Measurements from ENCODE around the gene CREB5. TPM values are rescaled to one million over a fixed set of nuclear protein-coding genes. Genes with fewer than 3 reads are reported as not detected.

Gene CREB5
- total and polyA plus RNA-seq, 3 donors from 2014 or later = 2.0 to 2.9 (median 2.9) TPM

DNA sequence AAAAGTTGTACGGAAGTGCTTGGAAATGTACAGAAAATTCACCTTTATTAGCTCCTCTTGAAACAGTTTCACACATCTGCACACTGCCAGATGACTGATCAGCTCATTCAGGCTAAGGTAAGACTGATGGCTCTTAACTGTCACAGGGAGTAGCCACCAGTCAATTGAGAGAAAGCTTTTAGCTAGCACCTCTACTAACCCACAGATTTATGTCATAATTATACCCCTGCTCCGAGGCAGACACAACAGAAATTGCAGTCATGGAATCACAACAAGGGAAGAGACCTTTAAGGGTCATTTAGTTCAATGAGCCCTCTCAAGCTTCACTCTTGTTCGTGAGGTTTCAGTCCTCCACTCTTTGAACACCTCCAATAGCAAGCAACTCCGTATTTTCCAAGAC is 310.4 kb downstream of the CREB5 start:
- TF ChIP-seq, protein P1, sequence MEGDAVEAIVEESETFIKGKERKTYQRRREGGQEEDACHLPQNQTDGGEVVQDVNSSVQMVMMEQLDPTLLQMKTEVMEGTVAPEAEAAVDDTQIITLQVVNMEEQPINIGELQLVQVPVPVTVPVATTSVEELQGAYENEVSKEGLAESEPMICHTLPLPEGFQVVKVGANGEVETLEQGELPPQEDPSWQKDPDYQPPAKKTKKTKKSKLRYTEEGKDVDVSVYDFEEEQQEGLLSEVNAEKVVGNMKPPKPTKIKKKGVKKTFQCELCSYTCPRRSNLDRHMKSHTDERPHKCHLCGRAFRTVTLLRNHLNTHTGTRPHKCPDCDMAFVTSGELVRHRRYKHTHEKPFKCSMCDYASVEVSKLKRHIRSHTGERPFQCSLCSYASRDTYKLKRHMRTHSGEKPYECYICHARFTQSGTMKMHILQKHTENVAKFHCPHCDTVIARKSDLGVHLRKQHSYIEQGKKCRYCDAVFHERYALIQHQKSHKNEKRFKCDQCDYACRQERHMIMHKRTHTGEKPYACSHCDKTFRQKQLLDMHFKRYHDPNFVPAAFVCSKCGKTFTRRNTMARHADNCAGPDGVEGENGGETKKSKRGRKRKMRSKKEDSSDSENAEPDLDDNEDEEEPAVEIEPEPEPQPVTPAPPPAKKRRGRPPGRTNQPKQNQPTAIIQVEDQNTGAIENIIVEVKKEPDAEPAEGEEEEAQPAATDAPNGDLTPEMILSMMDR (IDR thresholded peaks at IDR 0.05) = no peak
- TF ChIP-seq POLR2A (IDR thresholded peaks at IDR 0.05) = no peak
- Histone ChIP-seq H3K4me1 (no peaks in the 10 kb centered on the region), H3K27ac (no peak overlapping the region)

DNA sequence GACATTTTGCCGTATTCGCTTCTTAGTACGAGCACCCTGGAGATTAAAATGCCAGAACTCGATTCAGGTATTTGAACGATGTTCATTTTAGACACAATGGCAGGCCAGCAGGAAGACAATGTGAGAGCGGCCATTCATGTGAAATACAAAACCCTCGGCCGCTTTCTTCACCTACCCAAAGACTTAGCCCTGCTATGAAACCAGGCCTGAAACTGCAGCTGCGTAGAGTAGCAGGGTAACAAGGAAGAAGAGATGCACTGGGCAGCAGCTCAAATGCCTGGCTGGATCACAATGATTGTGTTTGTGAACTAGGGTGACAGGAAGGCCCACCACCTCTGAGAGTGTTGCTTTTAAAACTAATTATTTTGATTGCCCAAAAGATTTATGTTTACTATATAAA is 311.0 kb downstream of the CREB5 start:
- intact Hi-C loops (cut with DNase I; ENCODE audit: low total_unique reads) = no loop called here
- TF ChIP-seq, protein P1 (IDR thresholded peaks at IDR 0.05) = no peak
- no peak for TF ChIP-seq POLR2A (IDR thresholded peaks at IDR 0.05)
- WGBS, 2 donors = 85 to 96% methylated on average over 9 of the region's 9 CpGs

More for the DNA sequence above, 310.4 kb downstream of the CREB5 start:
- Histone ChIP-seq H3K36me3 (ENCODE audit: low read depth, missing control alignments) (no peaks in the 10 kb centered on the region), H3K4me3 (no peak overlapping the region), H3K27me3 (no peaks in the 10 kb centered on the region), H3K9me3 (no peaks in the 10 kb centered on the region)
- no peak for DNase-seq
- intact Hi-C loops (cut with DNase I; ENCODE audit: low total_unique reads) = no loop called here
- WGBS, 2 donors = 83 to 91% methylated on average over 4 of the region's 4 CpGs

DNA sequence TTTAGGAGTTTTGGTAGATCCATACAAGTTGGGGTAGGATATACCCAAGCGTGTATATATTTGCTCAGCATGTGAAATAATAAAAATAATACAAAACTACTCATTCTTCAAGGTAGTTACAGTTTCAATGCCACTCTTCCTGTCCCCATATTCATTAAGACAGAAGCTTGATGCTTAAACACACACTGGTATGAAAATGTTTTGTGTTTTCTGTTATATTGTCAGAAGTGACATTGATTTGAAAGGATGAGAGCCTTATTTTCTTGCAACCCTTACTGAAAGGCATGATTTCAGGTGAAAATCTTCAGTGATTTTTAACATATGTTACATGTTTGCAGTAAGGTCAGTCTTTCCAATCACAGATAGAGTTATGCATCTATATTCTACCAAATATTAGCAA is 312.2 kb downstream of the CREB5 start:
- intact Hi-C loops (cut with DNase I; ENCODE audit: low total_unique reads) = no loop called here
- no peaks in the 10 kb centered on the region for H3K4me1 ChIP-seq
- no peak for DNase-seq
- no peak overlapping the region for H3K4me3 ChIP-seq
- no peaks in the 10 kb centered on the region for H3K9me3 ChIP-seq
- TF ChIP-seq POLR2A (IDR thresholded peaks at IDR 0.05) = no peak
- TF ChIP-seq, protein P1 (IDR thresholded peaks at IDR 0.05) = no peak
- H3K27ac ChIP-seq = no peak overlapping the region
- 97 to 100% methylated on average over 1 of the region's 1 CpG for WGBS, 2 donors
- no peaks in the 10 kb centered on the region for H3K27me3 ChIP-seq
- H3K36me3 ChIP-seq (ENCODE audit: low read depth, missing control alignments) = no peaks in the 10 kb centered on the region

More for the DNA sequence above, 311.0 kb downstream of the CREB5 start:
- no peak for DNase-seq
- no peak overlapping the region for H3K4me3 ChIP-seq
- H3K27me3 ChIP-seq = no peaks in the 10 kb centered on the region
- no peaks in the 10 kb centered on the region for H3K4me1 ChIP-seq
- no peaks in the 10 kb centered on the region for H3K36me3 ChIP-seq (ENCODE audit: low read depth, missing control alignments)
- no peak overlapping the region for H3K27ac ChIP-seq
- H3K9me3 ChIP-seq = no peaks in the 10 kb centered on the region

DNA sequence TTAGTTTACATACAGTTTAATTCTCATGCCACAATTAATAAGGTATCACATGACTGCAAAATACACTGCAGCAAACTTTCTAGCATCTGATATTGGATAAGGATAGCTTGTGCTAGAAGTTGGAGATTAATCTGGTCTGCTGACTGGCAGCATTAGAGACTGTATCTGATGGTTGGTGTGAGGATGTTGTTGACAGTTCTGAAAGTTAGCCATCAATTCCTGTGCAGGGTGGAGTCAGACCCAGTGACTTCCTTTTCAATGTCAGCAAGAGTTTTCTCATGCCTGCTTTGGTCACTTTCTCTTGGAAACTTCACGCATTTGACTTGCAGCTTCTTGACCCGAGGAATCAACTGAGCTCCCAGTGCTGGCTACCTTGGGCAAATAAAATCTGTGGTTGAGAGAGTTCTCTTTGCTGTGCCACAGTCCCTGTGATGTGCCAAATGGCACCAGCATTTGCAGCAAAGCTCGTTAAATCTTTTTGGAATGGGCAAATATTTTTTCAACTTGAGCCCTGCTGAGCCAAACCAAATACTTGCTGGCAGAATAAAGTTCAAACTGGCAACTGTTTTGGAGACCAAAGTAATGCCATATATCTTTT is 312.8 kb downstream of the CREB5 start:
- H3K4me1 ChIP-seq = no peaks in the 10 kb centered on the region
- H3K36me3 ChIP-seq (ENCODE audit: low read depth, missing control alignments) = no peaks in the 10 kb centered on the region
- intact Hi-C loops (cut with DNase I; ENCODE audit: low total_unique reads) = no loop called here
- H3K27ac ChIP-seq = no peak overlapping the region
- no peak for DNase-seq
- WGBS, 2 donors = 72 to 89% methylated on average over 3 of the region's 3 CpGs
- no peak overlapping the region for H3K4me3 ChIP-seq
- no peaks in the 10 kb centered on the region for H3K9me3 ChIP-seq
- H3K27me3 ChIP-seq = no peaks in the 10 kb centered on the region
- TF ChIP-seq, protein P1 (IDR thresholded peaks at IDR 0.05) = no peak
- no peak for TF ChIP-seq POLR2A (IDR thresholded peaks at IDR 0.05)

DNA sequence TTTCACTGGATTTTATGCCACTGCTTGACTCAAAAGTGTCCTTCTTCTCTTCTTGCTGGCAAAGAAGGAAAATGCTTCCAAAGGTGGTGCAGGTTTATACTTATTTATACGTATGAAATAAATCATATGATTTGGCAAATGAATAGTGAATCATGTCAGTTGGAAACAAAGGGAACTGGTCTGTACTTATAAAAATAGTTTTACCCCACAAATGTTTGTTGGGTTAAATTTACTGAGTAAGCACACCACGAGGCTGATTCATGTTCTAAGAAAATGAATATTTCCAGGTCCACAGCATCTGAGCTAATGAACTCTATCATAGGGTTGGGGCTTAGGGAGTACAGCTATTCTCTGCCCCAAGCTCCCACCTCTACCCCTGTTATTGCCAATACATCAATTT is 313.6 kb downstream of the CREB5 start:
- Histone ChIP-seq H3K9me3 (no peaks in the 10 kb centered on the region), H3K27me3 (no peaks in the 10 kb centered on the region), H3K4me3 (no peak overlapping the region), H3K36me3 (ENCODE audit: low read depth, missing control alignments) (no peaks in the 10 kb centered on the region), H3K4me1 (no peaks in the 10 kb centered on the region), H3K27ac (no peak overlapping the region)
- WGBS, 2 donors = 71 to 73% methylated on average over 2 of the region's 2 CpGs
- DNase-seq = no peak
- intact Hi-C loops (cut with DNase I; ENCODE audit: low total_unique reads) = no loop called here
- TF ChIP-seq, protein P1 (IDR thresholded peaks at IDR 0.05) = no peak
- no peak for TF ChIP-seq POLR2A (IDR thresholded peaks at IDR 0.05)
